ENCODE results near the gene PLA2G4B. TPM values are rescaled to one million over a fixed set of nuclear protein-coding genes. Genes with fewer than 3 reads are reported as not detected.

The PLA2G4B gene
- total RNA-seq, 1 experiment from 2014 or later, result 4.7 TPM

DNA sequence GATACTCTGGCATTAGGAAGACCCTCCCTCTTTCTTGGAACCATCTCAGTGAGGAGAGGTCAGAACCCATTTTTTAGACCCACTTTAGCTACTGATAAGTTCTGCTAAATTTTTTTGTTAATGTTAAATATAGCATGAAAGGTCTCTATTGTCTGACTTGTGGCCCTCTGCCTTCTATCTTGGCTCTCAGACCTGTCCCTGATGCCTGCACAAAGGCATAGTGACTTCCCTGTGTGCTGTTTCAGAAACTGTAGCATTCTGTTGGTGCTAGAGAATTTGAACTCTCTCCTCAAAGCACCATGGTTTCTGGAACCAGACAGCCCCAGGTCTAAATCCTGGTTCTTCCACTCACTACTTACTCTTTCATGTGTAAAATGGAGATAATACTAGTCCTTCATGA, 49.0 kb upstream of the PLA2G4B start:
- no peak overlapping the region for H3K27ac ChIP-seq (ENCODE audit: low read length)
- no peak overlapping the region for H3K4me3 ChIP-seq (ENCODE audit: low read depth in 2 of 2, low read length in 2 of 2)
- DNase-seq (ENCODE audit: low read depth, low spot score), result no peak
- no peak for ATAC-seq
- H3K36me3 ChIP-seq (ENCODE audit: control insufficient read depth, insufficient read depth, low read length), result no peaks in the 10 kb centered on the region
- in situ Hi-C loops (cut with HindIII; ENCODE audit: low pct_unique_long_range_greater_than_20kb, low sequenced_read_pairs), result no loop called here
- peaks cover 22% of the 10 kb centered on the region for H3K4me1 ChIP-seq (ENCODE audit: control insufficient read depth, insufficient read depth, low read length)
- no peaks in the 10 kb centered on the region for H3K9me3 ChIP-seq (ENCODE audit: control insufficient read depth, insufficient read depth, low read depth, low read length)
- CTCF ChIA-PET, result no interaction called here
- intact Hi-C loops (cut with micrococcal nuclease; ENCODE audit: unreplicated experiment), result no loop called here
- no peaks in the 10 kb centered on the region for H3K27me3 ChIP-seq (ENCODE audit: control insufficient read depth, insufficient read depth, low read length)
- BruUV-seq (replicated peaks), result no TSS peak
- POLR2A ChIA-PET, result no interaction called here
- TF ChIP-seq TCF7L2 (IDR thresholded peaks at IDR 0.05; ENCODE audit: low read depth, low read length), result no peak

DNA sequence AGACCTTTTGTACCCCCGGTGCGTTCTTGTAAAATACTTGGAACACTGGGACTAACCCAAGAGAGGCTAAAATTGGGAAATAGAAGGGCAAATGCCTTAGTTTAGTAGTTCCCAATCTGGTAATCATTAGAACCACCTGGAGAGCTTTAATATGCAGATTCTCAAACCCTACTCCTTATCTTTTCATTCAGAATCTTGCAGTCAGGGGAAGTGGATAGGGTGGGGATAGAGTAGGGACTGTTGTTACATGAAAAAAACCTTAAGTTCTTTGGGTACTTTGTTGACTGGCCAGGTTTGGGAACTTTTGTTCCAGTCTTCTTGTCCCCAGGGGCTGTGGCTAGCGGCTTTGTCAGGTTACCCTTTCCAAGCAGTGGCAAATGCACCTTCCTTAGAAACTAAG, 48.5 kb upstream of the PLA2G4B start:
- ChIA-PET CTCF (interaction anchor here (0.7 kb wide), 1 partner anchor 19 kb away, joined by 3 read pairs; no protein-coding TSS in a partner anchor), POLR2A (no interaction called here)
- in situ Hi-C loops (cut with HindIII; ENCODE audit: low pct_unique_long_range_greater_than_20kb, low sequenced_read_pairs) (no loop called here), intact Hi-C loops (cut with micrococcal nuclease; ENCODE audit: unreplicated experiment) (no loop called here)
- peaks cover 22% of the 10 kb centered on the region for H3K4me1 ChIP-seq (ENCODE audit: control insufficient read depth, insufficient read depth, low read length)
- H3K9me3 ChIP-seq (ENCODE audit: control insufficient read depth, insufficient read depth, low read depth, low read length), result no peaks in the 10 kb centered on the region
- no peak overlapping the region for H3K4me3 ChIP-seq (ENCODE audit: low read depth in 2 of 2, low read length in 2 of 2)
- no peaks in the 10 kb centered on the region for H3K36me3 ChIP-seq (ENCODE audit: control insufficient read depth, insufficient read depth, low read length)
- BruUV-seq (replicated peaks), result no TSS peak
- DNase-seq (ENCODE audit: low read depth, low spot score), result no peak
- no peak overlapping the region for H3K27ac ChIP-seq (ENCODE audit: low read length)
- no peak for TF ChIP-seq POLR2AphosphoS5 (IDR thresholded peaks at IDR 0.05; ENCODE audit: low read depth, low read length)
- no peak for ATAC-seq
- H3K27me3 ChIP-seq (ENCODE audit: control insufficient read depth, insufficient read depth, low read length), result no peaks in the 10 kb centered on the region

DNA sequence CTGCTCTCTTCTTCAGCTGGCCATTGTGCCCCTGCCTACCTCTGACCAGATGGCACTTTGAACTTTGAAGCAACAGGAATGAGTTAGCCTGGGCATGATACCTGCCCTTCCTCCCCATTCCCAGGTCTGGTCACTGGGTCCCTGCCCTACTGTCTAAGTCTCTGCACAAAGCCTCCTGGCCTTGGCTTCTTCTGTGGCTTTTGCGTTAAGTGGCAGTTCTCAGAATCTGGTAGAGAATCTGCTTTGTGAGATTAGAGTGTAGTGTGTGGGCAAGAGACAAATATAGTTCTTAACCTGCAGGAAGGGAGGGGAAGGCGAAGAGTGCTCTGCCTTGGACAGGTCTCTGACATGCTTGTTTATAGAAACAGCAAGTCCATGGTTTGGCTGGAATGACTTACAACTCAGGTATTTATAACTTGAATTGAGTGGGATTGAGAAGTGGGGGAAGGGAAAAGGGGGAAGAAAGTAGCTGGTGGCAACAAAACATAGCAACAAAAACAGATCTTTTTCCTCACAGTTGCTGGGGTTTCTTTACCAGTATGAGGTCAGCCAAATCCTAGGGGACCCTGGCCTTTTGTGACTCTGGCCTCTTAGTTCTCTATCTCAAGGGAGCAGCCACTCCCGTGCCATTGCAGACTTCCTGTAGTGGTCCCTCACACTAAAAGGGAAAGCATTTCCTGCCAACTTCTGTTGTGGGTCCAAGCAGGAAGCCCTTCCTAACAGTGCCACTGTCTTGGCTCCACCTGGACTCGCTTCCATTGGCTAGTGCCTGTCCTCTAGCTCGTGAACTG, 47.7 kb upstream of the PLA2G4B start:
- no peak for TF ChIP-seq TCF7L2 (IDR thresholded peaks at IDR 0.05; ENCODE audit: low read depth, low read length)
- no peak for TF ChIP-seq SIN3A (IDR thresholded peaks at IDR 0.05; ENCODE audit: borderline replicate concordance, insufficient read depth, low read depth, low read length)
- TF ChIP-seq, protein P1, sequence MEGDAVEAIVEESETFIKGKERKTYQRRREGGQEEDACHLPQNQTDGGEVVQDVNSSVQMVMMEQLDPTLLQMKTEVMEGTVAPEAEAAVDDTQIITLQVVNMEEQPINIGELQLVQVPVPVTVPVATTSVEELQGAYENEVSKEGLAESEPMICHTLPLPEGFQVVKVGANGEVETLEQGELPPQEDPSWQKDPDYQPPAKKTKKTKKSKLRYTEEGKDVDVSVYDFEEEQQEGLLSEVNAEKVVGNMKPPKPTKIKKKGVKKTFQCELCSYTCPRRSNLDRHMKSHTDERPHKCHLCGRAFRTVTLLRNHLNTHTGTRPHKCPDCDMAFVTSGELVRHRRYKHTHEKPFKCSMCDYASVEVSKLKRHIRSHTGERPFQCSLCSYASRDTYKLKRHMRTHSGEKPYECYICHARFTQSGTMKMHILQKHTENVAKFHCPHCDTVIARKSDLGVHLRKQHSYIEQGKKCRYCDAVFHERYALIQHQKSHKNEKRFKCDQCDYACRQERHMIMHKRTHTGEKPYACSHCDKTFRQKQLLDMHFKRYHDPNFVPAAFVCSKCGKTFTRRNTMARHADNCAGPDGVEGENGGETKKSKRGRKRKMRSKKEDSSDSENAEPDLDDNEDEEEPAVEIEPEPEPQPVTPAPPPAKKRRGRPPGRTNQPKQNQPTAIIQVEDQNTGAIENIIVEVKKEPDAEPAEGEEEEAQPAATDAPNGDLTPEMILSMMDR (IDR thresholded peaks at IDR 0.05), result no peak
- no peak for TF ChIP-seq POLR2AphosphoS5 (IDR thresholded peaks at IDR 0.05; ENCODE audit: low read depth, low read length)
- TF ChIP-seq, protein P2, sequence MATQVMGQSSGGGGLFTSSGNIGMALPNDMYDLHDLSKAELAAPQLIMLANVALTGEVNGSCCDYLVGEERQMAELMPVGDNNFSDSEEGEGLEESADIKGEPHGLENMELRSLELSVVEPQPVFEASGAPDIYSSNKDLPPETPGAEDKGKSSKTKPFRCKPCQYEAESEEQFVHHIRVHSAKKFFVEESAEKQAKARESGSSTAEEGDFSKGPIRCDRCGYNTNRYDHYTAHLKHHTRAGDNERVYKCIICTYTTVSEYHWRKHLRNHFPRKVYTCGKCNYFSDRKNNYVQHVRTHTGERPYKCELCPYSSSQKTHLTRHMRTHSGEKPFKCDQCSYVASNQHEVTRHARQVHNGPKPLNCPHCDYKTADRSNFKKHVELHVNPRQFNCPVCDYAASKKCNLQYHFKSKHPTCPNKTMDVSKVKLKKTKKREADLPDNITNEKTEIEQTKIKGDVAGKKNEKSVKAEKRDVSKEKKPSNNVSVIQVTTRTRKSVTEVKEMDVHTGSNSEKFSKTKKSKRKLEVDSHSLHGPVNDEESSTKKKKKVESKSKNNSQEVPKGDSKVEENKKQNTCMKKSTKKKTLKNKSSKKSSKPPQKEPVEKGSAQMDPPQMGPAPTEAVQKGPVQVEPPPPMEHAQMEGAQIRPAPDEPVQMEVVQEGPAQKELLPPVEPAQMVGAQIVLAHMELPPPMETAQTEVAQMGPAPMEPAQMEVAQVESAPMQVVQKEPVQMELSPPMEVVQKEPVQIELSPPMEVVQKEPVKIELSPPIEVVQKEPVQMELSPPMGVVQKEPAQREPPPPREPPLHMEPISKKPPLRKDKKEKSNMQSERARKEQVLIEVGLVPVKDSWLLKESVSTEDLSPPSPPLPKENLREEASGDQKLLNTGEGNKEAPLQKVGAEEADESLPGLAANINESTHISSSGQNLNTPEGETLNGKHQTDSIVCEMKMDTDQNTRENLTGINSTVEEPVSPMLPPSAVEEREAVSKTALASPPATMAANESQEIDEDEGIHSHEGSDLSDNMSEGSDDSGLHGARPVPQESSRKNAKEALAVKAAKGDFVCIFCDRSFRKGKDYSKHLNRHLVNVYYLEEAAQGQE (IDR thresholded peaks at IDR 0.05; ENCODE audit: insufficient read depth in 1 of 2, low read depth in 2 of 2, low read length in 1 of 2), result no peak
- in situ Hi-C loops (cut with HindIII; ENCODE audit: low pct_unique_long_range_greater_than_20kb, low sequenced_read_pairs) (no loop called here), intact Hi-C loops (cut with micrococcal nuclease; ENCODE audit: unreplicated experiment) (no loop called here)
- ATAC-seq (peak; percentile 62), DNase-seq (ENCODE audit: low read depth, low spot score) (no peak)
- Histone ChIP-seq H3K27ac (ENCODE audit: low read length) (peak overlapping the region; percentile 36; the same call in 1 of the 2 replicates), H3K27me3 (ENCODE audit: control insufficient read depth, insufficient read depth, low read length) (no peaks in the 10 kb centered on the region), H3K36me3 (ENCODE audit: control insufficient read depth, insufficient read depth, low read length) (no peaks in the 10 kb centered on the region), H3K4me3 (ENCODE audit: low read depth in 2 of 2, low read length in 2 of 2) (no peak overlapping the region), H3K4me1 (ENCODE audit: control insufficient read depth, insufficient read depth, low read length) (peaks cover 22% of the 10 kb centered on the region), H3K9me3 (ENCODE audit: control insufficient read depth, insufficient read depth, low read depth, low read length) (no peaks in the 10 kb centered on the region)
- POLR2A ChIA-PET, result interaction anchor here (0.8 kb wide), 1 partner anchor 20 kb away, joined by 7 read pairs; no protein-coding TSS in a partner anchor
- CTCF ChIA-PET, result interaction anchor here (0.7 kb wide), 1 partner anchor 20 kb away, joined by 3 read pairs; no protein-coding TSS in a partner anchor
- no TSS peak for BruUV-seq (replicated peaks)
